ENCODE measurements around the gene SLC9A5. TPM values are rescaled to one million over a fixed set of nuclear protein-coding genes. Genes with fewer than 3 reads are reported as not detected.

SLC9A5 gene
- total and polyA plus RNA-seq, 10 donors, result 6.0 to 34.1 (median 18.2) TPM

DNA sequence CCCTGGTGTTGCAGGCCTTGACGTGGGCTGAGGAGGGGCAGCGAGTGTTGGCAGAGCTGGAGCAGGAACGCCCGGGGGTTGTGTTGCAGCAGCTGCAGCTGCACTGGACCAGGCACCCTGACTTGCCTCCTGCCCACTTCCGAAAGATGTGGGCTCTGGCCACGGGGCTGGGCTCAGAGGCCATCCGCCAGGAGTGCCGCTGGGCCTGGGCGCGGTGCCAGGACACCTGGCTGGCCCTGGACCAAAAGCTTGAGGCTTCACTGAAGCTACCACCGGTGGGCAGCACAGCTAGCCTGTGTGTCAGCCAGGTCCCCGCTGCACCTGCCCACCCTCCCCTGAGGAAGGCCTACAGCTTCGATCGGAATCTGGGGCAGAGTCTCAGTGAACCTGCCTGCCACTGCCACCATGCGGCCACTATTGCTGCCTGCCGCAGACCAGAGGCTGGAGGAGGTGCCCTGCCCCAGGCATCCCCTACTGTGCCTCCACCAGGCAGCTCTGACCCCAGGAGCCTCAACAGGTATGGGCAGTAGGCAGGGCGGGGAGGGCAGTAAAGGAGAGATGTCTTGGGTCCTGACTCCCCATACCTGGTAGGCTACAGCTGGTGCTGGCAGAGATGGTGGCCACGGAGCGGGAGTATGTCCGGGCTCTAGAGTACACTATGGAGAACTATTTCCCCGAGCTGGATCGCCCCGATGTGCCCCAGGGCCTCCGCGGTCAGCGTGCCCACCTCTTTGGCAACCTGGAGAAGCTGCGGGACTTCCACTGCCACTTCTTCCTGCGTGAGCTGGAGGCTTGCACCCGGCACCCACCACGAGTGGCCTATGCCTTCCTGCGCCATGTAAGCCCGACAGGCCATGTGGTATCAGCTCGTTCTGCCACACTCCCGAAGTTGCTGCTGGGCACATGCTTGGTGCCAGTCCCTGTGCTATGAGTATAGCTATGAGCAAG is 36.2 kb downstream of the SLC9A5 start:
- intact Hi-C loops (cut with DNase I; ENCODE audit: low total_unique reads), result no loop called here
- peak in 1 of 3 donors; percentile 8 for TF ChIP-seq POLR2AphosphoS5 (IDR thresholded peaks at IDR 0.05)
- TF ChIP-seq, protein P1, sequence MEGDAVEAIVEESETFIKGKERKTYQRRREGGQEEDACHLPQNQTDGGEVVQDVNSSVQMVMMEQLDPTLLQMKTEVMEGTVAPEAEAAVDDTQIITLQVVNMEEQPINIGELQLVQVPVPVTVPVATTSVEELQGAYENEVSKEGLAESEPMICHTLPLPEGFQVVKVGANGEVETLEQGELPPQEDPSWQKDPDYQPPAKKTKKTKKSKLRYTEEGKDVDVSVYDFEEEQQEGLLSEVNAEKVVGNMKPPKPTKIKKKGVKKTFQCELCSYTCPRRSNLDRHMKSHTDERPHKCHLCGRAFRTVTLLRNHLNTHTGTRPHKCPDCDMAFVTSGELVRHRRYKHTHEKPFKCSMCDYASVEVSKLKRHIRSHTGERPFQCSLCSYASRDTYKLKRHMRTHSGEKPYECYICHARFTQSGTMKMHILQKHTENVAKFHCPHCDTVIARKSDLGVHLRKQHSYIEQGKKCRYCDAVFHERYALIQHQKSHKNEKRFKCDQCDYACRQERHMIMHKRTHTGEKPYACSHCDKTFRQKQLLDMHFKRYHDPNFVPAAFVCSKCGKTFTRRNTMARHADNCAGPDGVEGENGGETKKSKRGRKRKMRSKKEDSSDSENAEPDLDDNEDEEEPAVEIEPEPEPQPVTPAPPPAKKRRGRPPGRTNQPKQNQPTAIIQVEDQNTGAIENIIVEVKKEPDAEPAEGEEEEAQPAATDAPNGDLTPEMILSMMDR (IDR thresholded peaks at IDR 0.05 in 8 of 11, conservative IDR thresholded peaks at IDR 0.05 in 3 of 11), result peak in 6 of 11 experiments; percentile 20 to 54 (median 34)
- no peak for TF ChIP-seq POLR2A (IDR thresholded peaks at IDR 0.05)
- Histone ChIP-seq H3K36me3 (peaks cover 0 to 8% (median 0%) of the 10 kb centered on the region in 6 donors), H3K4me1 (peaks cover 0 to 22% (median 4%) of the 10 kb centered on the region in 6 donors), H3K27ac (no peak overlapping the region), H3K27me3 (replicated peaks in 1 of 7) (no peaks in the 10 kb centered on the region), H3K4me3 (no peak overlapping the region), H3K9me3 (no peaks in the 10 kb centered on the region)
- DNase-seq, result no peak
- WGBS, 5 donors, result 83 to 90% (median 86%) methylated on average over 21 to 34 of the region's 34 CpGs

DNA sequence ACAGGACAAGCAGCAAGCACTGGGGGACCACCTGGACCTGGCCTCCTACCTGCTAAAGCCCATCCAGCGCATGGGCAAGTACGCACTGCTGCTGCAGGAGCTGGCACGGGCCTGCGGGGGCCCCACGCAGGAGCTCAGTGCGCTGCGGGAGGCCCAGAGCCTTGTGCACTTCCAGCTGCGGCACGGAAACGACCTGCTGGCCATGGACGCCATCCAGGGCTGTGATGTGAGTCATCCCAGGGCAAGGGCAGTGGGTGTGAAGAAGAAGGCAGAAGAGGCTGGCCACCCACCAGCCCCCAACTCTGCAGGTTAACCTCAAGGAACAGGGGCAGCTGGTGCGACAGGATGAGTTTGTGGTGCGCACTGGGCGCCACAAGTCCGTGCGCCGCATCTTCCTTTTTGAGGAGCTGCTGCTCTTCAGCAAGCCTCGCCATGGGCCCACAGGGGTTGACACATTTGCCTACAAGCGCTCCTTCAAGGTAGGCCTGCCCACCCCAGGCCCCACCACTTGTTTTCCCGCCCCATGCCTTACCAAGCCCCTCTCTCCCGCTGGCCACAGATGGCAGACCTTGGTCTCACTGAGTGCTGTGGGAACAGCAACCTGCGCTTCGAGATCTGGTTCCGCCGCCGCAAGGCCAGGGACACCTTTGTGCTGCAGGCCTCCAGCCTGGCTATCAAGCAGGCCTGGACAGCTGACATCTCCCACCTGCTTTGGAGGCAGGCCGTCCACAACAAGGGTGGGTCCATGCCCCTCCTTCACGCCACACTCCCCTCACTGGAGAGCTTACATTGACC is 37.9 kb downstream of the SLC9A5 start:
- Histone ChIP-seq H3K9me3 (no peaks in the 10 kb centered on the region), H3K27me3 (replicated peaks in 1 of 7) (no peaks in the 10 kb centered on the region), H3K4me1 (peaks cover 0 to 30% (median 2%) of the 10 kb centered on the region in 6 donors), H3K27ac (no peak overlapping the region), H3K4me3 (no peak overlapping the region), H3K36me3 (peaks cover 0 to 8% (median 0%) of the 10 kb centered on the region in 6 donors)
- DNase-seq, result no peak
- WGBS, 5 donors, result 91 to 95% (median 94%) methylated on average over 17 to 28 of the region's 28 CpGs
- intact Hi-C loops (cut with DNase I; ENCODE audit: low total_unique reads), result no loop called here
- TF ChIP-seq, protein P1 (IDR thresholded peaks at IDR 0.05 in 8 of 11, conservative IDR thresholded peaks at IDR 0.05 in 3 of 11), result no peak
- TF ChIP-seq POLR2AphosphoS5 (IDR thresholded peaks at IDR 0.05), result peak in 1 of 3 donors; percentile 9

DNA sequence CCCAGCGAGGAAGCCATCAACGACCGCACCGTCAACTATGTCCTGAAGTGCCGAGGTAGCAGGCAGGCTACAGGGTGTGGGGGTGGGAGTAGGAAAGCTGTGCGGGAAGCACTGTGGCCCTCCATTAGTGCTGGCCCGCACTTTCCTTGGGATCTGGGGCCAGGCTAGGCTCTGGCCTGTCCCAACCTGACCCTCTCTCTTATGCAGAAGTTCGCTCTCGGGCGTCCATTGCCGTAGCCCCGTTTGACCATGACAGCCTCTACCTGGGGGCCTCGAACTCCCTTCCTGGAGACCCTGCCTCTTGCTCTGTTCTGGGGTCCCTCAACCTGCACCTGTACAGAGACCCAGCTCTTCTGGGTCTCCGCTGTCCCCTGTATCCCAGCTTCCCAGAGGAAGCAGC is 39.2 kb downstream of the SLC9A5 start:
- no peak overlapping the region for H3K27ac ChIP-seq
- TF ChIP-seq POLR2A (IDR thresholded peaks at IDR 0.05) (no peak), POLR2AphosphoS5 (IDR thresholded peaks at IDR 0.05) (no peak)
- TF ChIP-seq, protein P1 (IDR thresholded peaks at IDR 0.05 in 8 of 11, conservative IDR thresholded peaks at IDR 0.05 in 3 of 11), result no peak
- intact Hi-C loops (cut with DNase I; ENCODE audit: low total_unique reads), result no loop called here
- no peaks in the 10 kb centered on the region for H3K27me3 ChIP-seq (replicated peaks in 1 of 7)
- peaks cover 0 to 8% (median 0%) of the 10 kb centered on the region in 6 donors for H3K36me3 ChIP-seq
- no peak for DNase-seq
- 91 to 98% (median 97%) methylated on average over 13 to 14 of the region's 14 CpGs for WGBS, 5 donors
- no peak overlapping the region for H3K4me3 ChIP-seq
- H3K9me3 ChIP-seq, result no peaks in the 10 kb centered on the region
- H3K4me1 ChIP-seq, result peaks cover 0 to 30% (median 2%) of the 10 kb centered on the region in 6 donors
